Mesenchymal stem cell (in vitro differentiated cells and primary cell): ENCODE measurements around the gene PLSCR5.

ENCODE experiments used
- DNase-seq: peaks from one replicate; pipeline ENCODE4 v3.0.0-alpha.2; 2013
- H2AFZ ChIP-seq: one replicate; pipeline ENCODE4 v1.6.1; 2013; ENCODE audit warnings: low read depth, mild to moderate bottlenecking, control low read depth, inconsistent platforms, low read length, moderate library complexity
- H2AK5ac ChIP-seq: 2 replicates; pipeline ENCODE4 v1.6.1; 2013; ENCODE audit warnings: low read length, moderate library complexity, mild to moderate bottlenecking, inconsistent platforms; ENCODE audit not compliant: severe bottlenecking
- H2BK120ac ChIP-seq: one replicate; pipeline ENCODE4 v1.6.1; 2013; ENCODE audit warnings: low read depth, mild to moderate bottlenecking, inconsistent platforms, low read length, moderate library complexity
- H2BK12ac ChIP-seq, 2 experiments: one replicate each; pipeline ENCODE4 v1.6.1; 2013; ENCODE audit warnings: inconsistent platforms in 2 of 2, low read length in 2 of 2, mild to moderate bottlenecking in 2 of 2, moderate library complexity in 2 of 2, control low read depth in 1 of 2
- H2BK15ac ChIP-seq: one replicate; pipeline ENCODE4 v1.6.1; 2013; ENCODE audit warnings: mild to moderate bottlenecking, low read depth, inconsistent platforms; ENCODE audit not compliant: poor library complexity, severe bottlenecking
- H2BK5ac ChIP-seq: 2 replicates; pipeline ENCODE4 v1.6.1; 2013; ENCODE audit warnings: low read depth, mild to moderate bottlenecking, low read length, control low read depth, inconsistent platforms; ENCODE audit not compliant: poor library complexity, severe bottlenecking
- H3K14ac ChIP-seq, 2 experiments: one replicate each; pipeline ENCODE4 v1.6.1; 2013; ENCODE audit warnings: inconsistent platforms in 2 of 2, low read length in 2 of 2, control low read depth in 1 of 2, mild to moderate bottlenecking in 1 of 2, moderate library complexity in 1 of 2
- H3K18ac ChIP-seq, 2 experiments: one replicate each; pipeline ENCODE4 v1.6.1; 2013; ENCODE audit warnings: inconsistent platforms in 2 of 2, low read length in 2 of 2, control low read depth in 1 of 2, low read depth in 1 of 2, mild to moderate bottlenecking in 1 of 2
- H3K23ac ChIP-seq, 2 experiments: one replicate each; pipeline ENCODE4 v1.6.1; 2013; ENCODE audit warnings: inconsistent platforms in 2 of 2, low read length in 2 of 2, mild to moderate bottlenecking in 2 of 2, moderate library complexity in 2 of 2, control low read depth in 1 of 2
- H3K27ac ChIP-seq: 2 replicates; pipeline ENCODE4 v1.5.1; 2013; ENCODE audit warnings: mild to moderate bottlenecking, moderate library complexity, low read length, control low read depth, inconsistent platforms; ENCODE audit not compliant: poor library complexity, severe bottlenecking
- H3K27me3 ChIP-seq, 2 experiments: 2 replicates each; pipeline versions ENCODE4 v1.6.1 to v1.7.0; 2013; ENCODE audit warnings: low read length in 2 of 2, mild to moderate bottlenecking in 2 of 2, moderate library complexity in 2 of 2, control low read depth in 1 of 2, inconsistent platforms in 1 of 2; ENCODE audit not compliant: control insufficient read depth in 1 of 2, insufficient read depth in 1 of 2
- H3K36me3 ChIP-seq, 2 experiments: 2 replicates each; pipeline versions ENCODE4 v1.6.1 to v1.7.0; 2013; ENCODE audit warnings: low read length in 2 of 2, control low read depth in 1 of 2, inconsistent platforms in 1 of 2, low read depth in 1 of 2, mild to moderate bottlenecking in 1 of 2; ENCODE audit not compliant: insufficient read depth in 2 of 2, control insufficient read depth in 1 of 2
- H3K4ac ChIP-seq, 2 experiments: one replicate each; pipeline ENCODE4 v1.6.1; 2013; ENCODE audit warnings: inconsistent platforms in 2 of 2, low read length in 2 of 2, mild to moderate bottlenecking in 2 of 2, moderate library complexity in 2 of 2, control low read depth in 1 of 2, low read depth in 1 of 2
- H3K4me1 ChIP-seq: 2 replicates; pipeline ENCODE4 v1.6.1; 2013; ENCODE audit warnings: low read depth, low read length, control low read depth; ENCODE audit not compliant: control insufficient read depth, insufficient read depth
- H3K4me2 ChIP-seq: 2 replicates; pipeline ENCODE4 v1.6.1; 2013; ENCODE audit warnings: low read length, mild to moderate bottlenecking, inconsistent platforms; ENCODE audit not compliant: poor library complexity, severe bottlenecking
- H3K4me3 ChIP-seq, 2 experiments: 2 replicates each; pipeline versions ENCODE4 v1.5.1 to v1.7.0; 2013; ENCODE audit warnings: low read length in 2 of 2, mild to moderate bottlenecking in 2 of 2, control low read depth in 1 of 2, low read depth in 1 of 2; ENCODE audit not compliant: insufficient read depth in 1 of 2
- H3K79me1 ChIP-seq: replicated peaks from 2 replicates; pipeline ENCODE4 v1.6.1; 2013; ENCODE audit warnings: mild to moderate bottlenecking, control low read depth, low read length, inconsistent platforms; ENCODE audit not compliant: poor library complexity, severe bottlenecking
- H3K9ac ChIP-seq: 2 replicates; pipeline ENCODE4 v1.7.0; 2013; ENCODE audit warnings: mild to moderate bottlenecking, low read length, moderate library complexity
- H3K9me3 ChIP-seq: 2 replicates; pipeline ENCODE4 v1.7.0; 2013; ENCODE audit warnings: mild to moderate bottlenecking, low read length; ENCODE audit not compliant: control insufficient read depth
- H4K8ac ChIP-seq: one replicate; pipeline ENCODE4 v1.6.1; 2013; ENCODE audit warnings: inconsistent platforms, mild to moderate bottlenecking, low read length, moderate library complexity
- H4K91ac ChIP-seq: one replicate; pipeline ENCODE4 v1.6.1; 2013; ENCODE audit warnings: mild to moderate bottlenecking, low read length, inconsistent platforms
- WGBS: methylation state at CpG from one replicate; pipeline ENCODE4 v1.1.7; 2013; ENCODE audit warnings: mixed read lengths; 5-methylcytosine and 5-hydroxymethylcytosine counted together

PLSCR5 gene

GRCh38 chr3:146598535-146598934 lies 6.6 kb downstream of the PLSCR5 start:
- WGBS: 63% methylated on average over 2 of the region's 3 CpGs
- Histone ChIP-seq H4K8ac (no peak overlapping the region), H2BK12ac (no peak overlapping the region), H3K9ac (no peak overlapping the region), H4K91ac (no peak overlapping the region), H2AK5ac (no peak overlapping the region), H2BK120ac (no peak overlapping the region), H3K79me1 (no peaks in the 10 kb centered on the region), H3K4me1 (no peaks in the 10 kb centered on the region), H3K9me3 (no peaks in the 10 kb centered on the region), H2BK15ac (no peak overlapping the region), H3K18ac (no peak overlapping the region), H3K4ac (no peak overlapping the region), H3K4me3 (no peak overlapping the region), H3K14ac (no peak overlapping the region), H3K23ac (no peak overlapping the region), H3K27ac (no peak overlapping the region), H3K36me3 (no peaks in the 10 kb centered on the region), H2AFZ (no peak overlapping the region), H3K27me3 (no peaks in the 10 kb centered on the region), H3K4me2 (no peak overlapping the region), H2BK5ac (no peak overlapping the region)
- DNase-seq: no peak

DNA sequence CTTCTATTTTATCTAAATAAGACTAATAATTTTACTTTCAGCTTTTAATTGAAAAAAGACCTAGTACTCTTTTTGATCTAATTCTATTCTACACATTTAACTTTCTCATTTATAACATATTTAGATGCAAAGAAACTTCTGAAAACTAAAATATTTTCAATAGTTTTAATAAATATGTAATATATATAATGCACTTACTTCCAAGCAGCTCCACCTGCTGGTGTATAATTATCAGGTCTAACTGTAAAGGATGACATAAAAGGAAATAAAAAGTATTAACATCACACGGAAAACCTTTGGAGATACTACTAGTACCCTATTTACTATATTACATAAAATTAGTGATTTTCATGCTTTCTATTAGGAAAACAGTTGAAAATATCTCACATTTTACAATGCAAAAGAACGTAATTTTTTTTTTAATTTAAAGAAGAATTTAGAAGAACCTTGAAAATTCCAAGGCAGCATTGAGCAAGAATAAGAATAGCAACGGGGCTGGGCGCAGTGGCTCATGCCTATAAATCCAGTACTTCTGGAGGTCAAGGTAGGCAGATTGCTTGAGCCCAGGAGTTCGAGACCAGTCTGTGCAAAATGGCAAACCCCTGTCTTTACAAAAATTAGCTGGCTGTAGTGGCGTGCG lies 10.2 kb downstream of the PLSCR5 start:
- no peak overlapping the region for H3K18ac ChIP-seq
- H2BK12ac ChIP-seq: no peak overlapping the region
- H3K4me1 ChIP-seq: no peaks in the 10 kb centered on the region
- H3K23ac ChIP-seq: no peak overlapping the region
- H3K4ac ChIP-seq: no peak overlapping the region
- no peak overlapping the region for H2BK120ac ChIP-seq
- H2BK15ac ChIP-seq: no peak overlapping the region
- H4K91ac ChIP-seq: no peak overlapping the region
- H2AK5ac ChIP-seq: no peak overlapping the region
- no peak overlapping the region for H2AFZ ChIP-seq
- H4K8ac ChIP-seq: no peak overlapping the region
- H3K4me3 ChIP-seq: no peak overlapping the region
- no peak overlapping the region for H2BK5ac ChIP-seq
- H3K9me3 ChIP-seq: no peaks in the 10 kb centered on the region
- H3K4me2 ChIP-seq: no peak overlapping the region
- H3K27ac ChIP-seq: no peak overlapping the region
- H3K27me3 ChIP-seq: no peaks in the 10 kb centered on the region
- H3K9ac ChIP-seq: no peak overlapping the region
- no peaks in the 10 kb centered on the region for H3K79me1 ChIP-seq
- 93% methylated on average over 5 of the region's 7 CpGs for WGBS
- no peak overlapping the region for H3K14ac ChIP-seq
- H3K36me3 ChIP-seq: no peaks in the 10 kb centered on the region
- DNase-seq: peak; percentile 21

- Histone ChIP-seq H3K4me2 (no peak overlapping the region), H2BK12ac (no peak overlapping the region), H2BK15ac (no peak overlapping the region), H4K8ac (no peak overlapping the region), H3K4me1 (no peaks in the 10 kb centered on the region), H2BK5ac (no peak overlapping the region), H3K9ac (no peak overlapping the region), H3K23ac (no peak overlapping the region), H4K91ac (no peak overlapping the region), H3K27me3 (no peaks in the 10 kb centered on the region), H2AK5ac (no peak overlapping the region), H3K79me1 (no peaks in the 10 kb centered on the region), H3K27ac (no peak overlapping the region), H2AFZ (no peak overlapping the region), H3K18ac (no peak overlapping the region), H3K36me3 (no peaks in the 10 kb centered on the region), H3K4me3 (no peak overlapping the region), H3K9me3 (no peaks in the 10 kb centered on the region), H2BK120ac (no peak overlapping the region), H3K4ac (no peak overlapping the region), H3K14ac (no peak overlapping the region)
- DNase-seq: no peak
- 49% methylated on average over 3 of the region's 3 CpGs for WGBS
Observed at GRCh38 chr3:146593776-146594175, 11.4 kb downstream of the PLSCR5 start.

GRCh38 chr3:146590521-146590920 lies 14.6 kb downstream of the PLSCR5 start:
- Histone ChIP-seq H2AFZ (no peak overlapping the region), H2BK15ac (no peak overlapping the region), H3K27ac (no peak overlapping the region), H3K79me1 (no peaks in the 10 kb centered on the region), H2AK5ac (no peak overlapping the region), H3K4me1 (no peaks in the 10 kb centered on the region), H3K4me3 (no peak overlapping the region), H4K91ac (no peak overlapping the region), H3K23ac (no peak overlapping the region), H2BK5ac (no peak overlapping the region), H3K9ac (no peak overlapping the region), H3K27me3 (no peaks in the 10 kb centered on the region), H3K18ac (no peak overlapping the region), H3K14ac (no peak overlapping the region), H4K8ac (no peak overlapping the region), H2BK12ac (no peak overlapping the region), H3K9me3 (no peaks in the 10 kb centered on the region), H3K4ac (no peak overlapping the region), H3K36me3 (no peaks in the 10 kb centered on the region), H3K4me2 (no peak overlapping the region), H2BK120ac (no peak overlapping the region)
- 17% methylated on average over 2 of the region's 2 CpGs for WGBS
- no peak for DNase-seq
